GM15510 (cell line): ENCODE data around the gene OR8H3.

Experiments
- POLR2A ChIP-seq: IDR thresholded peaks from 3 replicates; pipeline ENCODE4 v1.6.1; 2011; ENCODE audit warnings: borderline replicate concordance; ENCODE audit not compliant: insufficient read length; ENCODE audit errors: extremely low read depth

OR8H3 gene, protein sequence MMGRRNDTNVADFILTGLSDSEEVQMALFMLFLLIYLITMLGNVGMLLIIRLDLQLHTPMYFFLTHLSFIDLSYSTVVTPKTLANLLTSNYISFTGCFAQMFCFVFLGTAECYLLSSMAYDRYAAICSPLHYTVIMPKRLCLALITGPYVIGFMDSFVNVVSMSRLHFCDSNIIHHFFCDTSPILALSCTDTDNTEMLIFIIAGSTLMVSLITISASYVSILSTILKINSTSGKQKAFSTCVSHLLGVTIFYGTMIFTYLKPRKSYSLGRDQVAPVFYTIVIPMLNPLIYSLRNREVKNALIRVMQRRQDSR

GRCh38 chr11:56122073-56122472 is at the start of gene OR8H3:
Gene OR8H3, plus strand, starts transcription at chr11:56122373. Its CDS starts 0 bp downstream, at chr11:56122373.
- TF ChIP-seq POLR2A: no peak

GRCh38 chr11:56089697-56090096 is 32.5 kb upstream of the OR8H3 start:
- TF ChIP-seq POLR2A: no peak

DNA sequence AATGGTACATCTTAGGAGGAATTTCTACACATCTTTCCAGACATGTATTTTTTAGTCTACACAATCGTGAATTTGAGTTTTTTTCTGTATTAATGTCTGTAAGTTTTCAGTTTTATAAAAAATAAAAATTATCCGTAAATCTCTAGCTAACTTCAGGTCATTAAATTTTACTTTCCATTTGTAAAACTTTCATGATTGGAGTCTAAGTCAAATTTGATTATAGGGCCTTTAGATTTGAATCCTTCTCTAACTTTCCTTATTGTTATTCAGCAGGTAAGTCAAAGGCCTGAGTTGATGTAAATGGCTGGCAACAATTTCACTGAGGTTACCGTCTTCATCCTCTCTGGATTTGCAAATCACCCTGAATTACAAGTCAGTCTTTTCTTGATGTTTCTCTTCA is 29.2 kb upstream of the OR8H3 start, which contains the start of gene OR8I2:
Gene OR8I2 (plus strand): TSS at position 301 of the 400 bp plus-strand sequence. CDS start 0 bp downstream, at position 301.
- TF ChIP-seq POLR2A: no peak

- TF ChIP-seq POLR2A: no peak
Measured at GRCh38 chr11:56103210-56103737, 18.9 kb upstream of the OR8H3 start, which contains the start of gene OR8H2. Gene OR8H2, plus strand, starts transcription at chr11:56103687. Its CDS starts 1,356 bp downstream, at chr11:56105043.

DNA sequence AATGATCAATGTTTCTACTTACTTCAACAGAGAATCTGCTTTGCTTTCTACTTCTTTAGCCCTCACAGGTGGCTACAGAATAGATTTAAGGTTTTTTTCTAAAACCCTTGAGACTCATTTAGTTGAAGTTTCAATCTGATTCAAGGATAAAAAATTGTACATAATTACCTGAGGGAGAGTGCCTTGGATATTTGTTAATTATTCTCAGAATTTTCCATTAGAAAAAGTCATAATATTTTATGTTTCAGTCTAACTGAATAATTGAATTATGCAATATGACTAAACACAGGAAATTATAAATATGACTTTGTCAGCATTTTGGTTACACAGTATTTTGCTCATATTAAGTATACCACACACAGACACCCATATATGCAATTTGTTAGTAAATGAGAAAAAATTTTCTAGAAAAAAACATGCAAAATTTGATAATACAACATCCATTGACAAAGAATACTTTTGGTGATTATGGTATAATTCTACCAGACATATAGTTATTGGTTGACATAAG is 18.0 kb downstream of the OR8H3 start, which contains the start of gene OR8J3:
Gene OR8J3 (minus strand): TSS at position 51 of the 511 bp plus-strand sequence. CDS start 2,483 bp downstream, outside the sequence.
- TF ChIP-seq POLR2A: no peak

DNA sequence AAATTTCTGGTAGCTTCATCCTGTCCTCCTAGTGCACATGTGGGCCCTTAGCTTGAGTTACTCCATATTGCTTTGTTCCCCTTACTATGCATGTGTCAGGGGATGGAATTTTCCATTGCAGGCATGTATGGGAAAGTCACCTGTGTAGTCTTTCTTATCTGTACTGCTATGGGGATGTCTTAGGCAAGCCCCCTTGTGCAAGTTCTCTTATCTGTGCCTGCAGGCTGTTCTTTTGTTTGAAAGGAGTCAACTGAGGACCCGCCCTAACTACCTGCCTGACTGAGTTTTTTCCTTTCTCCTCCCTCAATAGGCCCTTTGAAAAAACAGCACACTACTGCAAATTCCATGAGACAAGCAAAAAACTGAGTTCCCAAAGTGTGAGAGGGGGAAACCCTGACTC is 29.2 kb downstream of the OR8H3 start:
- TF ChIP-seq POLR2A: no peak

GRCh38 chr11:56152333-56152732 is 30.2 kb downstream of the OR8H3 start:
- TF ChIP-seq POLR2A: no peak

DNA sequence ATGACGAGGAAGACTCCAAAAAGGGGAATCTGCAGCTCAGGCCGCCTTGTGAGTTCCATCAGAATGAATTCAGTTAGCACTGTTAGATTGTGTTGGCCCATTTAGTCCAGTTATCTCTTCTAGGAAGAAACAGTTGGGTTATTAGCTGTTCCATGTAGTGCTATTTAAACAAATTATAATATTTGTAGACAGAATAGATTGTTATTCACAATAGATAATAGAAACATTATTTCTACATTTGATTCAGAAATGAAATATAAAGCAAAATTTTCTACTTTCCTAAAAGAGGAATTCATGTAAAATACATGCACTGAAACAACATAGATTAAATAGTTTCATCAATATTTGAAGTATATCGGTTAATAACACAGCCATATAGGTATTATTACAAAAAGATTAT is 38.0 kb downstream of the OR8H3 start, which contains the start of gene OR8K5:
Gene OR8K5 (minus strand): TSS at position 101 of the 400 bp plus-strand sequence. CDS start 0 bp downstream, at position 101.
- TF ChIP-seq POLR2A: no peak

- TF ChIP-seq POLR2A: no peak
Measured at GRCh38 chr11:56163804-56164203, 41.6 kb downstream of the OR8H3 start.

GRCh38 chr11:56172256-56172830 is 50.2 kb downstream of the OR8H3 start:
- TF ChIP-seq POLR2A: no peak
